BJ (cell line): ENCODE data around the gene LUZP2. TPM values are rescaled to one million over a fixed set of nuclear protein-coding genes. Genes with fewer than 3 reads are reported as not detected.
"Not testable (repeated sequence)": the region's sequence is repeated elsewhere in the genome, so short reads cannot be mapped to it uniquely, and the experiment has no call there.

ENCODE experiments used
- CTCF ChIA-PET: fragments of 350-600 bp; formaldehyde crosslinking; extraction: SDS; loops from one replicate; lab custom pipeline; 2021; ENCODE audit warnings: antibody characterized with exemption, inconsistent platforms; lab: Yijun Ruan, JAX
- POLR2A ChIA-PET: fragments of 300-600 bp; sonication (Branson Sonifier 250); formaldehyde crosslinking; extraction: SDS; loops from one replicate; lab custom pipeline; 2021; ENCODE audit warnings: antibody characterized with exemption; lab: Charles Lee
- DNase-seq: peaks from one replicate; pipeline ENCODE4 v3.0.0-alpha.2; 2011; ENCODE audit warnings: low read depth
- H3K27me3 ChIP-seq: 2 replicates; pipeline ENCODE4 v1.6.0; 2011; ENCODE audit warnings: low read length; ENCODE audit not compliant: control insufficient read depth, insufficient read depth
- H3K36me3 ChIP-seq: 2 replicates; pipeline ENCODE4 v1.5.1; 2011; ENCODE audit warnings: low read length; ENCODE audit not compliant: control insufficient read depth, insufficient read depth
- H3K4me3 ChIP-seq: 2 replicates; pipeline ENCODE4 v1.5.1; 2011; ENCODE audit warnings: low read depth, mild to moderate bottlenecking, control low read depth, low read length
- CTCF ChIP-seq: IDR thresholded peaks from 2 replicates; pipeline ENCODE4 v1.5.1; 2011; ENCODE audit warnings: low read depth, mild to moderate bottlenecking, control low read depth, inconsistent platforms, low read length, moderate library complexity; ENCODE audit not compliant: insufficient read depth
- polyA plus RNA-seq: library from polyadenylated mRNA; depleted of rRNA; stranded (reverse); fragments of >200 nt; gene quantifications from 2 replicates; pipeline ENCODE4 v1.2.3, GENCODE V29; 2011

LUZP2 gene
- polyA plus RNA-seq, 1 experiment: 0.05 TPM

- DNase-seq: no peak
- no peak for TF ChIP-seq CTCF
- H3K4me3 ChIP-seq: no peak overlapping the region
These were observed 468.9 kb downstream of the LUZP2 start for GRCh38 chr11:24965748-24966147.

GRCh38 chr11:24993903-24994302 is 497.1 kb downstream of the LUZP2 start:
- H3K27me3 ChIP-seq, CTCF ChIA-PET, H3K36me3 ChIP-seq, H3K4me3 ChIP-seq, POLR2A ChIA-PET, DNase-seq: not testable (repeated sequence)

More at GRCh38 chr11:24965748-24966147, 468.9 kb downstream of the LUZP2 start:
- POLR2A ChIA-PET: no interaction called here
- no peaks in the 10 kb centered on the region for H3K36me3 ChIP-seq
- H3K27me3 ChIP-seq: no peaks in the 10 kb centered on the region
- CTCF ChIA-PET: no interaction called here

GRCh38 chr11:24999929-25000328 is 503.1 kb downstream of the LUZP2 start:
- H3K4me3 ChIP-seq, H3K36me3 ChIP-seq, H3K27me3 ChIP-seq, POLR2A ChIA-PET, DNase-seq, CTCF ChIA-PET: not testable (repeated sequence)

GRCh38 chr11:25037431-25037830 is 540.6 kb downstream of the LUZP2 start:
- CTCF ChIA-PET: interaction anchor here (0.6 kb wide), 1 partner anchor 324 kb away, joined by 3 read pairs; no protein-coding TSS in a partner anchor
- no peaks in the 10 kb centered on the region for H3K27me3 ChIP-seq
- no peak for TF ChIP-seq CTCF
- POLR2A ChIA-PET: no interaction called here
- H3K4me3 ChIP-seq: no peak overlapping the region
- no peaks in the 10 kb centered on the region for H3K36me3 ChIP-seq
- no peak for DNase-seq

- Histone ChIP-seq H3K36me3 (no peaks in the 10 kb centered on the region), H3K27me3 (no peaks in the 10 kb centered on the region), H3K4me3 (no peak overlapping the region)
- ChIA-PET POLR2A (no interaction called here), CTCF (no interaction called here)
- no peak for TF ChIP-seq CTCF
- DNase-seq: no peak
These were observed 541.3 kb downstream of the LUZP2 start for GRCh38 chr11:25038131-25038530.

- DNase-seq: no peak
- TF ChIP-seq CTCF: no peak
- CTCF ChIA-PET: no interaction called here
- Histone ChIP-seq H3K4me3 (no peak overlapping the region), H3K36me3 (no peaks in the 10 kb centered on the region), H3K27me3 (no peaks in the 10 kb centered on the region)
- POLR2A ChIA-PET: no interaction called here
These were observed 542.3 kb downstream of the LUZP2 start for GRCh38 chr11:25039165-25039564.
